GM21528 (cell line): ENCODE data around the gene SLC16A3.

Experiments used
- ATAC-seq: cut with Tn5 transposase; IDR thresholded peaks from one replicate; pipeline ENCODE4 v1.9.1; 2021; ENCODE audit warnings: mild to moderate bottlenecking, moderate library complexity; ENCODE audit not compliant: unreplicated experiment, low FRiP score

Gene SLC16A3

GRCh38 chr17:82280537-82280936 lies 51.7 kb downstream of the SLC16A3 start:
- no peak for ATAC-seq

- no peak for ATAC-seq
Observed at GRCh38 chr17:82281076-82281475, 52.2 kb downstream of the SLC16A3 start.

DNA sequence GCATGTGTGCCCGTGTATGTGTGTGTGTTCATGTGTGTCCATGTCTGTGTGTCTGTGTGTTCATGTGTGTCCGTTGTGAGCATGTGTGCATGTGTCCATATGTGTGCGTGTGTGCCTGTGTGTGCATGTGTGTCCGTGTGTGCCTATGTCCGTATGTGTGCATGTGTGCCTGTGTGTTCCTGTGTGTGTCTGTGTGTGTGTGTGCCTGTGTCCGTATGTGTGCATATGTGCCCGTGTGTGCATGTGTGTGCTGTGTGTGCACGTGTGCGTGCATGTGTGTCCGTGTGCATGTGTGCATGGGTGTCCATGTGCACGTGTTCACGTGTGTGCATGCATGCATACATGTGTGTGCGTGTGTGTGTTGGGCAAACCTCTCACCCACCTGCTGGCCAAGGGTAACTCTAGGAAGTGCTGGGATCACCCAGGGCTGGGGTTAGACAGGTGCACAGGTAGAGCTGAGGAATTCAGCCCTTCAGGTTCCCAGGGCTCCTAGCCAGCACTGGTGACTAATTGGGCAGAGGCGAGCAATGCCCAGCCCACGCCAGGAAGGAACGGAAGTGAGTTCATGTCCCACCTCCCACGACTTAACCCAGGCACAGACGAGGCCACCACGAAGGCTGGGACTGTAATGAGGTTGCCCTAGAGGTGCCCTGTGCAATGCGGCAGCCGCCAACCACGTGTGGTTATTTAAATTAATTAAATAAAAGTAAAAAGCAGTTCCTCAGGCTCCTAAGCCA lies 52.8 kb downstream of the SLC16A3 start:
- ATAC-seq = no peak

GRCh38 chr17:82282239-82283207 lies 53.7 kb downstream of the SLC16A3 start:
- no peak for ATAC-seq

DNA sequence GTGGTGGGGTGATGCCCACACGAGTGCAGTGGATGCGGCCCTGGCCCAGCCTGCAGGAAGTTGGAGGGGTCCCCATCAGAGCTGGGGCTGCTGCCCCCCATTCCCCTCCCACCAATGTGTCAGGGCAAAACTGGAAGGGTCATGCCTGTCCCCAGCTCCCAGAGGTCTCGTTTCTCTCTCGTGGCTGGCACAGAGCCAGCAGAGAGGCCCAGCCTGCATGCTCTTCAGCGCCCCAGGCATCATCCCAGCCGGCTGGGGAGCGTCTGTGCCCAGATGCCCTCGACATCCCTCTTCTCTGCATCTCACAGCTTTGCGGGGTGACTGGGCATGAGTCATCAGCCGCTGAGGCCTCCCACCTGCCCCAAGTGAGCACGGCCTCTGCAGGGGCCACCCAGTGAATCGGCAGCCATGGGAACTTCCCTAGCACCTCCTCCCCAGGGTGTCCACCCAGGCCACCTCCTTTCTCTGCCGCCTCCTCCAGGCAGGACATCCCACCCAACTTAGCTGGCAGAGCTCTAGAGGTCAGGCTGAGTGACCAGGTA lies 54.4 kb downstream of the SLC16A3 start:
- ATAC-seq = no peak

- ATAC-seq = no peak
Observed at GRCh38 chr17:82285141-82285540, 56.3 kb downstream of the SLC16A3 start.

- ATAC-seq = no peak
Observed at GRCh38 chr17:82287013-82287867, 58.4 kb downstream of the SLC16A3 start.

DNA sequence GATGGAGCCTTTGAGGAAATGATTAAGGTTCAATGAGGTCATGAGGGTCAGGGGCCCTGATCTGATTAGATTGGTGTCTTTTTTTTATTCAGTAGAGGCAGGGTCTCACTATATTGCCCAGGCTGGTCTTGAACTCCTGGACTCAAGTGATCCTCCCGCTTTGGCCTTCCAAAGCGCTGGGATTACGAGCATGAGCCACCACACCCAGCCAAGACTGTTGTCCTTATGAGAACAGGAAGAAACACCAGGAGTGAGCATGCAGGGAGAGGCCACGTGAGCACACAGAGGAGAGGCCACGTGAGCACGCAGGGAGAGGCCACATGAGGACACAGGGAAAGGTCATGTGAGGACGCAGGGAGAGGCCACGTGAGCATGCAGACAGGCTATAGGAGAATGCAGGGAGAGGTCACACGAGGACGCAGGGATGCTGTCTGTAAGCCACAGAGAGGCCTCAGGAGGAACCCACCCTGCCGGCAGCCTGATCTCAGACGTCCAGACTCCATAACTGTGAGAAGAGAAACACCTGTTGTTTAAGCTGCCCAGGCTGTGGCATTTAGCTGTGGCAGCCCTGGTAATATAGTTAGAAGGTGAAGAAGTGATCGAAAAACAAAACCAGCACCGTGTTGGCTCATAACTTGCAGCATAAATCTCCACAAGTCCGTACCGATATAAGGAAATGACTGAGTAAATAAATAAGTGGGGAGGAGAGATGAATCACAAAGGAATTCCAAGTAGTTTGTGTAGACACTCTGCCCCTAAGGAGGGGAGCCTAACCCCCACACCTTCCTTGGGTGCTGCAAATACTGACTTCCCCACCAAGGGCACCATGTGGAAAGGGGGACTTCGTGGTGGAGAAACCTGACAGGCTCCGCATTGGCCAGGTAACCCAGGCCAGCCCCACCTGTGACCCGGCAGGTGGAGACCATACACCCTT lies 59.3 kb downstream of the SLC16A3 start:
- ATAC-seq = no peak
